ENCODE results near the gene GFRA1.

Gene GFRA1

DNA sequence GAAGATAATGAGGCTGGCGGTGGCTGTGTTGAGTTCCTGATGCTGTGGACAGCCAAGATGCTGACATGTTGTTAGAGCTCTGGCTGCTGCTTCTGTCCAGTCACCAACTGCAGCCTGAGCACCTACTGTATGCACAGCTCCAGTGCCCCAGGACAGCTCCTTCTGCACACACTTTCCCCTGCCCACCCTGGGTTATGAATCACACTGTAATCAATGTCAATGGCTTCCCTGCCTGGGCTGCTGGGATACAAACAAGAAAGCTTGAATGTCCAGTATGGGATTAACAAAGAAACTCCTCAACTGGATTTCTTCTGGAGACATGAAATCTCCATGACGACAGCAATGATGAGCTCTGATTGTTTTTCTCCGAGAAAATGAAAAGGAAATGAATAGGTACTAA, 172.0 kb downstream of the GFRA1 start:
- TF ChIP-seq, protein P1, sequence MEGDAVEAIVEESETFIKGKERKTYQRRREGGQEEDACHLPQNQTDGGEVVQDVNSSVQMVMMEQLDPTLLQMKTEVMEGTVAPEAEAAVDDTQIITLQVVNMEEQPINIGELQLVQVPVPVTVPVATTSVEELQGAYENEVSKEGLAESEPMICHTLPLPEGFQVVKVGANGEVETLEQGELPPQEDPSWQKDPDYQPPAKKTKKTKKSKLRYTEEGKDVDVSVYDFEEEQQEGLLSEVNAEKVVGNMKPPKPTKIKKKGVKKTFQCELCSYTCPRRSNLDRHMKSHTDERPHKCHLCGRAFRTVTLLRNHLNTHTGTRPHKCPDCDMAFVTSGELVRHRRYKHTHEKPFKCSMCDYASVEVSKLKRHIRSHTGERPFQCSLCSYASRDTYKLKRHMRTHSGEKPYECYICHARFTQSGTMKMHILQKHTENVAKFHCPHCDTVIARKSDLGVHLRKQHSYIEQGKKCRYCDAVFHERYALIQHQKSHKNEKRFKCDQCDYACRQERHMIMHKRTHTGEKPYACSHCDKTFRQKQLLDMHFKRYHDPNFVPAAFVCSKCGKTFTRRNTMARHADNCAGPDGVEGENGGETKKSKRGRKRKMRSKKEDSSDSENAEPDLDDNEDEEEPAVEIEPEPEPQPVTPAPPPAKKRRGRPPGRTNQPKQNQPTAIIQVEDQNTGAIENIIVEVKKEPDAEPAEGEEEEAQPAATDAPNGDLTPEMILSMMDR (IDR thresholded peaks at IDR 0.05) = no peak
- Histone ChIP-seq H3K27ac (no peak overlapping the region), H3K4me2 (ENCODE audit: low read length) (no peak overlapping the region), H3K9me3 (ENCODE audit: control insufficient read depth, low read length) (no peaks in the 10 kb centered on the region), H3K4me1 (no peaks in the 10 kb centered on the region), H3K9ac (no peak overlapping the region), H3K36me3 (ENCODE audit: control insufficient read depth, insufficient read depth, low read length) (no peaks in the 10 kb centered on the region), H3K79me2 (no peaks in the 10 kb centered on the region), H3K4me3 (ENCODE audit: low read depth, low read length) (no peak overlapping the region), H3K27me3 (ENCODE audit: control insufficient read depth, insufficient read depth, low read length) (no peaks in the 10 kb centered on the region), H2AFZ (no peak overlapping the region)

DNA sequence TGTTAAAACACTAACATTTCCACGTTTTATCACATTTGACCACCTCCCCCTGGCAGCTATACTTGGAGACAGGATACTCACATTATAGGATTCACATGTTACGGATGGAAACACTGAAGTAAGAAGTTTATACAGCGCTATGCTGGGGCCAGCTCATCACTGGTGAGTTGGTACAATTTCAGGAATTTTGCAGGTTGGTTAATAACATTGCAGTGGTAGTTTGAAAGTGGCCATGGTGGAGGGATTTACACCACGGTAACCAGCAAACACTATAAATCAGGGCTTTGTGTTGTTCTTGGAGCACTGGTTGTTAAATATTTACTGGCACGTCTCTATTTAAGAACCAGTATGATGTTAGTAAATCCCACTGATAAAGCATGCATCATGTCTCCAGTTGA, 174.0 kb downstream of the GFRA1 start:
- Histone ChIP-seq H2AFZ (no peak overlapping the region), H3K4me3 (ENCODE audit: low read depth, low read length) (no peak overlapping the region), H3K4me2 (ENCODE audit: low read length) (no peak overlapping the region), H3K36me3 (ENCODE audit: control insufficient read depth, insufficient read depth, low read length) (no peaks in the 10 kb centered on the region), H3K27me3 (ENCODE audit: control insufficient read depth, insufficient read depth, low read length) (no peaks in the 10 kb centered on the region), H3K4me1 (no peaks in the 10 kb centered on the region), H3K79me2 (no peaks in the 10 kb centered on the region), H3K9me3 (ENCODE audit: control insufficient read depth, low read length) (no peaks in the 10 kb centered on the region), H3K27ac (no peak overlapping the region), H3K9ac (no peak overlapping the region)
- TF ChIP-seq, protein P1 (IDR thresholded peaks at IDR 0.05) = no peak

DNA sequence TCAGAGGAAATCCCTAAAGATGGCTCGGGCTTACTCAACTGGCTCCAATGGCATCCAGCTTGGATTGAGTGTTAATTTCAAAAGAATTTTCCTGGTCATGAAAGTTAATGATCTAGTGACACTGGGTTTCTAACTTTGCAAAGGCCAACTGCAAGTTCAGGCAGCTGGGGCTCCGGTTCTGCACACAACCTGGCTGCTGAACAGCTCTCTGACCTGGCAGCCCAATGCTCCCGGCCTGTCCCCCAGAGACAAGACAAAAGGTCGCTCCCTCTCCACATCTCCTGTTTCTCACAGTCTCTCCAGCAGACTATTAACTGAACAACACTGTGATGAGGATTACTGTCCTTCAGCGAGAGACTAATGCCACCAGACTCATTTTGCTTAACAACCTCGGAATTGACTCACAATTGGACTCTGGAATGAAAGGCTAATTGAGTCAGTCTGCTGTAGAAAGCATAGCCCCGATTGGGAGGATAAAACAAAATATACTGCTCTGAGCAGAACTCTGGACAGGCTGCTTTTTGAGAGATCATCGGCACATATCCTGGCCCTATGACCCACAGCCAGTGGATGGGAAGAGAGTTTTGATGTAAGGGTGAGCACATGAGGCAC, 174.5 kb downstream of the GFRA1 start:
- TF ChIP-seq, protein P1 (IDR thresholded peaks at IDR 0.05) = no peak

DNA sequence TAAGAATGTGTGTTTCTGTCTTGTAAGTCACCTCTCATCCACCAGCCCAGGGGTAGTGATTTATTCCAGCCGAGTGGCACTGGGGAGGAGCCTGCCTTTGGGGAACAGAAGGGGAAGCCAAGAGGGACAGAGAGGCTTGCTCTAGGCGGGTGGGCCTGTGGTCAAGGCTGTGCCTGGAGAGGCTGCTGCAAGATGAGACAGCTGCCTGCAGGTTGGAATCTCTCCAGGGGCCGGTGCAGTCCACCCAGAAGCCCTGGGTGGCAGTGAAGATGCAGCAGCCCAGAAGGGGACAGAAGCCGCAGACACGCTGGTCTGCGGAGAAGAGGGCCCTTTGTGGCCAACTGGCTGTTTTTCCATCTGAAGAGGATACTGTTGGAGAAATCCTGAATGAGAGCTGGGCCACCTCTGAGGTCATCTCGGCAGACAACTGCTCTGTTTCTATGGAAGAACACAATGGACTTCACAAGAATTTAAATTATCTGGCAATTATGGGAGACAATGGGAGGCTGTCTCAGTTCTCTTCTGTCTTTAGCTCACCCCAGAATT, 175.7 kb downstream of the GFRA1 start:
- TF ChIP-seq, protein P1 (IDR thresholded peaks at IDR 0.05) = no peak
- Histone ChIP-seq H3K4me1 (no peaks in the 10 kb centered on the region), H2AFZ (no peak overlapping the region), H3K79me2 (no peaks in the 10 kb centered on the region), H3K4me2 (ENCODE audit: low read length) (no peak overlapping the region), H3K4me3 (ENCODE audit: low read depth, low read length) (no peak overlapping the region), H3K27ac (no peak overlapping the region), H3K9me3 (ENCODE audit: control insufficient read depth, low read length) (no peaks in the 10 kb centered on the region), H3K9ac (no peak overlapping the region), H3K36me3 (ENCODE audit: control insufficient read depth, insufficient read depth, low read length) (no peaks in the 10 kb centered on the region), H3K27me3 (ENCODE audit: control insufficient read depth, insufficient read depth, low read length) (no peaks in the 10 kb centered on the region)

More for the DNA sequence above, 174.5 kb downstream of the GFRA1 start:
- no peaks in the 10 kb centered on the region for H3K79me2 ChIP-seq
- H3K36me3 ChIP-seq (ENCODE audit: control insufficient read depth, insufficient read depth, low read length) = no peaks in the 10 kb centered on the region
- H3K9ac ChIP-seq = no peak overlapping the region
- H3K9me3 ChIP-seq (ENCODE audit: control insufficient read depth, low read length) = no peaks in the 10 kb centered on the region
- no peak overlapping the region for H3K4me2 ChIP-seq (ENCODE audit: low read length)
- no peak overlapping the region for H3K4me3 ChIP-seq (ENCODE audit: low read depth, low read length)
- no peaks in the 10 kb centered on the region for H3K4me1 ChIP-seq
- H2AFZ ChIP-seq = no peak overlapping the region
- H3K27ac ChIP-seq = no peak overlapping the region
- no peaks in the 10 kb centered on the region for H3K27me3 ChIP-seq (ENCODE audit: control insufficient read depth, insufficient read depth, low read length)

DNA sequence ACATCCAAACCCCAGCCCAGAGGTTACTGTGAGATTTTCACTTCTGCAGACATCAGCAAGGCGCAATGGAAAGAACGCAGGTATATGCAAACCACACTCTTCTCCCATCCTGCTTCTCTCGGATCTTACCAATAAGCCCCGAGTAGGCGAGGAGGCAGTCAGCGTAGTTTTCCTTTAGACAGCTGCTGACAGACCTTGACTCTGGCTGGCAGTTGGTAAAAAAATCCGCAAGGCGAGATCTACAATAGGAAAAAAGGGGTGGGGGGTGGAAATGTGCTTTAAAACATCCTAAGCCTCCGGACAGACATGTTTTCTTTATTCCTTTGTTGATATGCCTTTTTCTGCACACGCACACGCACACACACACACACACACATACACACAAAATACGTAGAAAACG, 176.5 kb downstream of the GFRA1 start:
- no peaks in the 10 kb centered on the region for H3K79me2 ChIP-seq
- no peak overlapping the region for H3K9ac ChIP-seq
- no peak overlapping the region for H3K4me3 ChIP-seq (ENCODE audit: low read depth, low read length)
- H3K36me3 ChIP-seq (ENCODE audit: control insufficient read depth, insufficient read depth, low read length) = no peaks in the 10 kb centered on the region
- H3K4me2 ChIP-seq (ENCODE audit: low read length) = no peak overlapping the region
- TF ChIP-seq, protein P1 (IDR thresholded peaks at IDR 0.05) = no peak
- no peaks in the 10 kb centered on the region for H3K9me3 ChIP-seq (ENCODE audit: control insufficient read depth, low read length)
- H2AFZ ChIP-seq = no peak overlapping the region
- no peaks in the 10 kb centered on the region for H3K27me3 ChIP-seq (ENCODE audit: control insufficient read depth, insufficient read depth, low read length)
- H3K4me1 ChIP-seq = no peaks in the 10 kb centered on the region
- no peak overlapping the region for H3K27ac ChIP-seq
